Measurements from ENCODE around the gene SMAGP.
"Not testable (repeated sequence)": the region's sequence is repeated elsewhere in the genome, so short reads cannot be mapped to it uniquely, and the experiment has no call there.

Gene SMAGP

GRCh38 chr12:51225234-51225633, 45.0 kb downstream of the SMAGP start:
- no peak for DNase-seq (ENCODE audit: low read depth)

- no peak for DNase-seq (ENCODE audit: low read depth)
Measured at GRCh38 chr12:51224625-51225024, 45.6 kb downstream of the SMAGP start.

- no peak for DNase-seq (ENCODE audit: low read depth)
Measured at GRCh38 chr12:51222461-51222860, 47.8 kb downstream of the SMAGP start.

GRCh38 chr12:51219857-51220256, 50.4 kb downstream of the SMAGP start:
- DNase-seq (ENCODE audit: low read depth), result not testable (repeated sequence)

- no peak for DNase-seq (ENCODE audit: low read depth)
Measured at GRCh38 chr12:51219322-51219721, 50.9 kb downstream of the SMAGP start.

- DNase-seq (ENCODE audit: low read depth), result no peak
Measured at GRCh38 chr12:51218607-51219161, 51.5 kb downstream of the SMAGP start.

- DNase-seq (ENCODE audit: low read depth), result peak; percentile 51
Measured at GRCh38 chr12:51217968-51218606, 52.1 kb downstream of the SMAGP start, which contains the start of gene POU6F1. TSS of gene POU6F1 (minus strand) at chr12:51218062. CDS start at chr12:51206836, 11,226 bp downstream.

GRCh38 chr12:51217133-51217967, 52.9 kb downstream of the SMAGP start:
- no peak for DNase-seq (ENCODE audit: low read depth)

- DNase-seq (ENCODE audit: low read depth), result no peak
Measured at GRCh38 chr12:51216642-51217041, 53.6 kb downstream of the SMAGP start.

GRCh38 chr12:51214895-51215294, 55.3 kb downstream of the SMAGP start:
- DNase-seq (ENCODE audit: low read depth), result no peak

GRCh38 chr12:51210690-51211395, 59.4 kb downstream of the SMAGP start:
- DNase-seq (ENCODE audit: low read depth), result no peak

GRCh38 chr12:51209259-51209658, 61.0 kb downstream of the SMAGP start:
- no peak for DNase-seq (ENCODE audit: low read depth)

GRCh38 chr12:51208016-51208660, 62.1 kb downstream of the SMAGP start:
- no peak for DNase-seq (ENCODE audit: low read depth)

GRCh38 chr12:51205350-51205749, 64.9 kb downstream of the SMAGP start:
- DNase-seq (ENCODE audit: low read depth), result no peak

GRCh38 chr12:51202718-51203117, 67.5 kb downstream of the SMAGP start:
- no peak for DNase-seq (ENCODE audit: low read depth)

GRCh38 chr12:51200806-51201205, 69.4 kb downstream of the SMAGP start:
- no peak for DNase-seq (ENCODE audit: low read depth)

- no peak for DNase-seq (ENCODE audit: low read depth)
Measured at GRCh38 chr12:51200156-51200555, 70.1 kb downstream of the SMAGP start.

GRCh38 chr12:51199366-51199945, 70.8 kb downstream of the SMAGP start:
- no peak for DNase-seq (ENCODE audit: low read depth)

GRCh38 chr12:51198568-51199365, 71.4 kb downstream of the SMAGP start:
- no peak for DNase-seq (ENCODE audit: low read depth)

GRCh38 chr12:51197736-51198567, 72.3 kb downstream of the SMAGP start:
- DNase-seq (ENCODE audit: low read depth), result no peak

Measured in HS-27A (cell line).